NB4 (cell line): ENCODE results near the gene AZGP1.
A peak's percentile ranks its signal among the peaks of the same experiment; 100 is the strongest.

Source experiments
- DNase-seq: peaks from one replicate; pipeline ENCODE4 v3.0.0; 2010; ENCODE audit warnings: low read depth
- H3K4me3 ChIP-seq: one replicate; pipeline ENCODE4 v1.5.1; 2011; ENCODE audit warnings: mild to moderate bottlenecking, low read depth, low read length, moderate library complexity
- CTCF ChIP-seq: IDR thresholded peaks from one replicate; pipeline ENCODE4 v1.5.1; 2012; ENCODE audit warnings: low read depth, low read length
- MAX ChIP-seq: IDR thresholded peaks from 2 replicates; pipeline ENCODE4 v1.6.1; 2011; ENCODE audit warnings: low read depth, low read length
- MYC ChIP-seq: IDR thresholded peaks from 2 replicates; pipeline ENCODE4 v1.6.1; 2011; ENCODE audit warnings: low read depth, low read length
- POLR2A ChIP-seq: IDR thresholded peaks from 2 replicates; pipeline ENCODE4 v1.6.1; 2011; ENCODE audit warnings: mild to moderate bottlenecking; ENCODE audit not compliant: insufficient read length; ENCODE audit errors: extremely low read depth

The AZGP1 gene

GRCh38 chr7:99928188-99928587, 47.6 kb downstream of the AZGP1 start:
- no peak for TF ChIP-seq CTCF
- TF ChIP-seq MYC = no peak
- TF ChIP-seq MAX = no peak
- no peak for TF ChIP-seq POLR2A
- no peak overlapping the region for H3K4me3 ChIP-seq
- no peak for DNase-seq

- no peak for DNase-seq
- H3K4me3 ChIP-seq = no peak overlapping the region
- TF ChIP-seq MAX (no peak), MYC (no peak), CTCF (no peak), POLR2A (no peak)
These were observed 48.3 kb downstream of the AZGP1 start for GRCh38 chr7:99927536-99927935.

- H3K4me3 ChIP-seq = no peak overlapping the region
- TF ChIP-seq MAX (no peak), POLR2A (no peak), MYC (no peak), CTCF (no peak)
- DNase-seq = no peak
These were observed 49.5 kb downstream of the AZGP1 start for GRCh38 chr7:99926321-99926720.

GRCh38 chr7:99923200-99923599, 52.6 kb downstream of the AZGP1 start:
- no peak overlapping the region for H3K4me3 ChIP-seq
- TF ChIP-seq MYC (no peak), MAX (no peak), POLR2A (no peak), CTCF (no peak)
- no peak for DNase-seq

GRCh38 chr7:99920149-99920548, 55.7 kb downstream of the AZGP1 start:
- peak overlapping the region; percentile 96 for H3K4me3 ChIP-seq
- peak; percentile 32 for DNase-seq
- no peak for TF ChIP-seq CTCF
- no peak for TF ChIP-seq MYC
- no peak for TF ChIP-seq POLR2A
- no peak for TF ChIP-seq MAX

GRCh38 chr7:99919814-99920112, 56.1 kb downstream of the AZGP1 start:
- TF ChIP-seq MAX = no peak
- TF ChIP-seq MYC = no peak
- no peak for TF ChIP-seq CTCF
- TF ChIP-seq POLR2A = no peak
- peak overlapping the region; percentile 96 for H3K4me3 ChIP-seq
- no peak for DNase-seq
